RPMI8226 (cell line): Measurements from ENCODE around the gene SKIL.

ENCODE experiments used
- DNase-seq: peaks from one replicate; pipeline ENCODE4 v3.0.0-alpha.2; 2015

SKIL gene

GRCh38 chr3:170405101-170405500, 47.6 kb downstream of the SKIL start:
- DNase-seq, result no peak

GRCh38 chr3:170410428-170411029, 53.0 kb downstream of the SKIL start:
- peak; percentile 64 for DNase-seq

DNA sequence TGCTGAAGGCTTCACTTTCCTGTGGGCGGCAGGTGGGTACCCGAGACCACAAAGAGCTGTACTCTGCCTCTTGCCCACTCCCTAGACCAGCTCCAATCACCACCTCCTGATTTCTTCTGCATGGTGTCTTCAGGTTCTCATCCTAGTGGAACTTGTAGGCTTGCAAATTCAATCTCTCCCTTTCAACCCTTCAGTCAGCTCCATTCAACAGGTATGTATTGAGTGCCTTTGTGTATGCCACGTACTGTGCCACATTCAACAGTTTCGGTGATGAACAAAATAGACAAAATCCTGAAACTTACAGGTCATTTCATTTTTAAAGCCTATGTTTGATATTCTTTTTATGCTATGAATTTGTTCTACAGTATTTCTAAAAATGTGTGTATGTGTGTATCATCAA, 55.8 kb downstream of the SKIL start:
- no peak for DNase-seq

DNA sequence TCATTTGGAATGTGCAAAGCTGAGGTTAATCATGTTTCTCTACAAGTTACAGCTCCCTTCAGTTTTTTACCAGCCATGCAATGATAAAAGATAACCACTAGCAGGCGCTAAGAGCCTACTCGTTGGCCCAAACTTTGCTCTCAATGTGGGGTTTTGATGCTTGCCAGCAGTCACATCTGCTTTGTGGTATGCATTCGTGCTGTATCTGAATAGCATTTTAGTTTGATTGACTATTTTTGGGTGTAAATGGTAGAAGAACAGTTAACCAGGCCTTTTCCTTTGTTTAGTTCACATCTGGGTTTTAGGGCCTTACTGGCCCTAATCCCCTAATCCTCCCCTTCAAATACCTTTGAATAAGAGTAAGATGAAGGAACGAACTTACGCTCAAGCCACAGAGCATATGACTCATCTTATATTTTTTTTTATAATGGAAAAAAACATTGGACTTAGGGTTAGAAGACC, 56.7 kb downstream of the SKIL start:
- peak; percentile 78 for DNase-seq

DNA sequence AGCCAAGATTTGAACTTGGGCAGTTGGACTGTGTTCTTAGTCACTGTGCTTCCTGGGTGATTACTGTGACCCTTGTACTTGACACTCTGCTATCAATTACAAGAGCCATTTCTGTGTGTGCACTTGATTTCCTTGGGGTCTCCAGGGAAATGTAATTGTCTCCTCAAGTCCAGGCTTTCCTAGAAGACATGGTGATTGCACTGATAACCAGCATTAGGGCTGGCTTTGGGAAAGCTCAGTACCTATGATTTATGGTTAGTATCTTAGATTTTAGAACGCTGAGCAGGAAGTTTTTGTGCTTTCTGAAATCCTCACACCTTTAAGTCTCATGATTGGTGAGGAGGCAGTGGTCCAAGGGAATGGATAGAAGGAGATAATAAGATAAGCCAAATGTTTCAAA, 59.6 kb downstream of the SKIL start:
- DNase-seq, result no peak

DNA sequence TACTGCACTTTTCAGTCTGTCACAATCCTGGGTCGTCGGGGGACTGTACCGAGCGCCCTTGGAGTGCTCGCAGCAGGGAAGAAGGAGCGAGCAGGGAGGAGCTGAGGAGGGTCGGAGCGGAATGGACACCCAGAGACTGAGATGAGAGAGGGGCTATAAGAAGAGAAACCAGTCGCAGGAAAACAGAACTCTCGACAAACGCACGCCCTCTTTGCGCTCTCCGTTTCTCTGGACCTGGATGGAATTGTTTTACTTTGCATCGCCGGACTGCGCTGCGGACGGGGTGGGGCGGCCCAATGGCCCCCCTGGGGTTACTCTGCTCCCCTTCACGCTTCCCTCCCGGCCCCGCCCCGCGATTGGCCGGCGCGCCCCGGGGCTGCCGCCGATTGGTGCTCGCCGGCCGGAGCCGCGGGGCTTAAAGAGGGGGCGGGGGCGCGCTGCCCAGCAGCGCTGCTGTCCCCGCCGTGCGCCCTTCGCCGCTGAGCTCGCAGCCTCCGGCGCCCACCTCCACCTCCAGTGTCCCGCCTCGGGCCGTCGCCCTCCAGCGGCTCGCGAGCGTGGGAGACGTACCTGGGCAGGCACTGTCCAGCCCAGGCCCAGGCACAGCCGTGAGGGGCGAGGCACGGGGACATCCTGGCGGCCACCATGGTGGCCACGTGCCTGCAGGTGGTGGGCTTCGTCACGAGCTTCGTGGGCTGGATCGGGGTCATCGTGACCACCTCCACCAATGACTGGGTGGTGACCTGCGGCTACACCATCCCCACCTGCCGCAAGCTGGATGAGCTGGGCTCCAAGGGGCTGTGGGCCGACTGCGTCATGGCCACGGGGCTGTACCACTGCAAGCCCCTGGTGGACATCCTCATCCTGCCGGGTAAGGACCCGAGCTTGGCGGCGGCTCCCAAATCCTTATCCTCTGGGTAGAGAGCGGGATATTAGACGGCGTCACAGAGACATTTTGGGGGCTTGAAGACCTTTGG, 61.2 kb downstream of the SKIL start, which contains the start of gene CLDN11:
Gene CLDN11, plus strand, starts transcription at position 447 of the 977 bp plus-strand sequence. Its CDS starts 199 bp downstream, at position 646.
- DNase-seq, result no peak

GRCh38 chr3:170419557-170420087, 62.1 kb downstream of the SKIL start:
- DNase-seq, result no peak

GRCh38 chr3:170420307-170420821, 62.8 kb downstream of the SKIL start:
- no peak for DNase-seq

DNA sequence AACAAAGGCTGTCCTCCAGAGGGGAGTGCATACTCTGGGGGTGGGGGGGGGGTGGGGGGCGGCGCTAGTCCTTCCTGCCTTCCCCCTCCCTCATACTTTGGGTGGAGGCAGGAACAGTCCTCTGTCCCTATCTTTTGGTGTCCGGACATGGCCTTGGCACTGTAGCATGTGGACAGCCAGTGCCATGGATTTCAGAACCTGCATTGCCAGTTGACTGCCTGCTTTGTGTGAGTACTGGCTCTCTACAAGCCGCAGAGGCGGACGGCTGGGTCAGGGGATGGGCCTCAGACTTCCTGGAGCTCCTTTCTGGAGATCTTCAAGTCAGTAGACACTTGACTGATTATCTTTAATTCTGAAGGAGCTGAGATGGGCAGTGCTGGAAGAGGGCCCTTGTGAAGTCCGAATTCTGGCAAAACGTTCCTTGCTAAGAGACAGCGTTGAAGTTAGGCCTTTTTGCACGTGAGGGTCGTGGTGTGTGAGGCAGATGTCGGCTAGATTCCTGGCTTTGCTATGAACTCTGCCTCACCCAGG, 63.7 kb downstream of the SKIL start:
- DNase-seq, result no peak

DNA sequence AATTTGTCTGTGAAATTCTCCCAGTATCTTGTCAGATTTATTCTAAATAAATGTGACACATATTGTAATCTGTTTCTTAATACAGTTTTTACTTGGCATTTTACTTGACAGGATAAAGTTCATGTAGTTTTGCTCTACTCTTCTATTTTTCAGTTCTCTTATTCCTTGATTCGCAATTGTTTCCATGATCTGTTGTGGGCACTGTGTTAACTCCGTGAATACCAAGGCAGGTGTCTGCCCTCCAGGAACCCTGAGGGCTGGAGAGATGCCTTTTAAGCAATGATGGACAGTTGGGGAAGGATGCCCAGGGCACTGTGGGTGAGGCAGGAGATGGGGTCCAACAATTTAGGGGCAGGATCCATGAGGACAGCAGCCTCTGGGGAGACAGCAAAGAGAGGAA, 64.2 kb downstream of the SKIL start:
- no peak for DNase-seq

- DNase-seq, result no peak
These were observed 65.6 kb downstream of the SKIL start for GRCh38 chr3:170423001-170423615.

DNA sequence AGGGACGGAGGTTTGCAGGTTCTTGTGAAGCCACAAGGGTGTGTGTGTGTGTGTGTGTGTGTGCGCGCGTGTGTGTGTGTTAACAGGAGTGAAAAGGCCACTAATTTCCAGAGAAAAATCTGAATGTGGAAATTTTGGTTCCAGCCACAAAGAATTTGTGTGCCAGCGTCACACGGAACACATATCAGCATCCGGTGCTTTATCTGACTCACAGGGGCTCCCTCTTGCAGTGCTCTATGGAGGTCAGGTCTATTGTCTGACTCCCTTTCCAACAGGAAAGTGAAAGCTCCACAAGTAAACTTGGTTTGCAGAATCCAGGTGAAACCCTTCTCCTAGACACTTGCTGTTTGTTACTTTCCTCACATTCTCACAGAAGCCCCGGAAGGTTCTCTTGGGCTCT, 67.4 kb downstream of the SKIL start:
- DNase-seq, result no peak

DNA sequence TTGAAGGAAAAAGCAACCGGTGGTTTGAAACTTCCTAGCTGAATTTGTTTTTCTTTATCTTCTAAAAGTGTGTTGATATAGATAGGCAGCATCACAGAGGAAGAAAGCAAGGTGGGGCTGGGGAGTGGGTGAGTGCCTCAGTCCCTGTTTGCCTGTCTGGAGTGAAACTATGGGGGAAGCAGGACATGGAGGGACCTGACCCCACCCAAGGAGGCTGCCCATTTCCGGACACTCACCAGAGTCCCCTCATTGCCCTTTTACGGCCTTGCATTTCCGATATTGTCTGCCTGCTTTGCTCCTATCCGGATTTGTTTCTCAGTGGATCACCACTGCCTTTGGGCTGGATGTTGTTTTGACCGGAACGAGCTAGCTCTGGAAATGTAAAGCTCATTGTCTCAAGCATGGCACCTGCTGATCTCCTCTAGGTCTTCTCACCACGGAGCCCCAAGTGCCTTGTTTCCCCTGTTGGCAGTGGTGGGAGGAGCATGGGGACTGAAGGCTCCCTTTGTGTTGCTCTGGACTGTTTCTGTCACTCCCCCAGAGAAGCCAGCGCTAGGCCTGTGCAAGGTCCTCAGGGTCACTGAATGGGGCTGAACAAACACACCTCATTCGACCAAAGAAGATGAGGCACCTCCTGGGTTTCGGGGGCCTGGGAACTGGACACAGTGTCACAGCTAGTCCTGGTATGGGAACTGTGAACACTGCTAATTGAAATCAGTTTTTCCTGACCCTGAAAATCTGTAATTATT, 68.2 kb downstream of the SKIL start:
- no peak for DNase-seq

GRCh38 chr3:170426240-170426797, 68.8 kb downstream of the SKIL start:
- no peak for DNase-seq

- no peak for DNase-seq
These were observed 70.6 kb downstream of the SKIL start for GRCh38 chr3:170428095-170428494.

- DNase-seq, result peak; percentile 60
These were observed 71.5 kb downstream of the SKIL start for GRCh38 chr3:170429050-170429449.

DNA sequence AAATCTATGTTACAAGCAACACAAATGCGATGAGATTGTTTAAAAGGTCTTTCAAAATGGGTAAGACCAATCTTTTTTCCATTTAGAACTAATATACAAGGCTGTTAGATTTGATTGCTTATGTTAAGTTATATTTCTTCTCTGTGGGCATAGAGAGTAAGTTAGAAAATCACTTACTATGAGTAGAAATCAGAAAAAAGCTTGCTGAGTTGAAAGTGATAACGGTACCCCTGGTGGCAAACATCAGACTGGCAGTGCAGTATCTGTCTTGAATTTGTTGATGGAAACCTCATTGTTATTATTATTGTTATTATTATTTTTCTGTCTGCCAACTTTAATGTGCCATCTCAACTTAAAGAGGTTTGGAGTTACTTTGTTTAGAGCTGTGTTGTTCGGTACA, 73.5 kb downstream of the SKIL start:
- no peak for DNase-seq

GRCh38 chr3:170432416-170432815, 74.9 kb downstream of the SKIL start:
- DNase-seq, result no peak

DNA sequence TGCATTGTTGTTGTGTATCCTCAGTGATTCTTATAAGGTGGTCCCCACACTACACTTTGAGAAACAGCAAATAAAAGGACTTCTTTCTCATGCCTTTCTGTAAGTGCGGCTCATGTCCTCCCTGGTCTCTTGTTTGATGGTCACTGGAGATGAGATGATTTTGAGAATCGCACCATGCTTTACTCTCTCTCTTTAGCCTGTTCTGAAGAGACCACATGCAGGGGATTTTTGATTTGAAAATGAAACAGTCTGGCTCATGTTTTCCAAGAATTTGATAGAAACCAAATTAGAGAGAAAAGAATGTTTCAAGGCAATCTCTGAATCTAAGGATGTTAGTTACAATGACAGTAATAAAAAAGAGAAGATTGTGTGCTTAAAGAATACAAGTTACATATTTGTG, 79.2 kb downstream of the SKIL start:
- DNase-seq, result no peak

GRCh38 chr3:170437176-170437575, 79.7 kb downstream of the SKIL start:
- no peak for DNase-seq

DNA sequence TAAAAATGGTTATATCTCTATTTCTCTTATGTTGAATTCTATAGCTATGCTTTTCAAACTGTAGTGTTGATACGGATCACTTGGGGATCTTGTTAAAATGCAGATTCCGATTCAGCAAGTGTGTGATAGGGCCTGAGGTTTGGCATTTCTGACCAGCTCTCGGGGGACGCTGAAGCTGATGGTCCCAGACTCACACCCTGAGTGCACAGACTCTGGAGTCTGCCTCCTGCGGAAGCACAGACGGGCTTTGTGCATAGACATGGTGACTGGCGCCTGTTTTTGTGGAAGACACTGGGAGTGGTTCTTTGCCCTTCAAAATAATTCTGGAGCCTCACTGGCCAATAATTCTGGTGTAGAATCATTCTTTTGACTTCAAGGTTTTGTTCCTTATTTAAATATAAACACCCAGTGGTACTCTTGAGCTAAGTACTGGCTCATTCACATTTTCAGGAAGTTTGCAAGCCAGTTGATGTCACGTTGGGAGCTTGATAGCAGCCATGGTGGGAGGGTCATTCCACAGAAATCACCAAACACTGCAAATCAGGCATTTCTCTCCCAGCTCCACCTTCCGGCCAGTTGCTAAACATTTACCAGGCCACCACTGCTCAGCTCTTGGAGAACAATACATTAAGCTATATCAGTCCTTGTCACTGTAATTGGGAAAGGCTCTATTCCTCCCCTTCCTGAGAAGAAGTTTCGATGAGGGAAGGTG, 80.3 kb downstream of the SKIL start:
- no peak for DNase-seq
